Pericardium fibroblast (primary cell): ENCODE results near the gene ZNF439. TPM values are rescaled to one million over a fixed set of nuclear protein-coding genes. Genes with fewer than 3 reads are reported as not detected.

Experiments
- total RNA-seq: library from RNA; depleted of rRNA; stranded (reverse); fragments of >200 nt; gene quantifications from 2 replicates; pipeline ENCODE4 v1.2.3, GENCODE V29; 2015

The ZNF439 gene
- total RNA-seq = 0.34 and 2.1 TPM in 2 replicates

DNA sequence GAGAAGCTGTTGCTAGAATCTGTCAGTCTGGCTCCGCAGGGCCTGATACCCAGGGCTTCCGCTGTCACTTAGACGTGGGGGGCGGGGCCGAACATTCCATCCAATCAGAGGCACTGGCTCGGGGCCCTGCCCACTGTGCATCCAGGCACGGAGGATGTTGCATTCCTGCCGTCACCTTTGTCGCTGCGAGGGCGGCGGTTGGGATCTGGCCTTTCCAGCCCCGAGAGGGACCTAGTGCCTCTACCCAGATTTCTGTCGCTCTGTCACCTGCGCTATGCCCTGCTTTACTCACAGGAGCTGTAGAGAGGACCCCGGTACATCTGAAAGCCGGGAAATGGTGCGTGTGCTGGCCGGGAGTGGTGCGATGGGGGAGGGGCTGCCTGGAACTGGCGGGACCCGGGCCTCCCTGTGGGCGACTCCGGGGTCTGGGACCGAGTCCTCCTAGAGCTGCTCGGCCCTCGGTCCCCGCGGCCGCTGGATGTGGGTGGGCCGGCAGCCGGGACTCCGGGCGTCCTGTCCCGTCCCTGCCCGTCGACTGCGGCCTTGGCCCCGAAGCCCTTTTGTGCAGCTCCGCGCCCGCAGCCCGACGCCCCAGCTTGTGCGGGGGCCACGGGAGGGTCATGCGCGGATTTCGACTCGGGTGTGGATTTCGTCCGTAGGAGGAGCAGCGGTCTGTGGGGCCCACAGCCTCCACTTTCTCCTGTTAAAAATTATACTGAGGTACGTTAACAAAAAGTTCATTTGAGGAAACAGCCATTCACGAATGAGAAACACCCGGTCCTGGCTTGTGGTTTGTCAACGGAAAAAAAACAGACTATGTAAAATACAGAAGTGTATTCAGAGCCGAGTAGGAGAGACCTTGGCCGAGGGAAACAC is at the start of gene ZNF439:
ZNF439 (plus strand) TSS at position 133 of the 876 bp plus-strand sequence; CDS start at position 275, 142 bp downstream.

GRCh38 chr19:11814029-11814699 is 34.4 kb upstream of the ZNF439 start, which contains the start of gene ZNF440:
TSS of gene ZNF440 (plus strand) at chr19:11814273. CDS start at chr19:11814448, 175 bp downstream.

GRCh38 chr19:11887611-11888531 is 39.3 kb downstream of the ZNF439 start, which contains the start of gene ZNF69:
TSS of gene ZNF69 (plus strand) at chr19:11887782. CDS start at chr19:11887924, 142 bp downstream.

Other genes with a start within 250 kb of the ZNF439 start
- 0.85 and 2.7 TPM in 2 replicates for gene ZNF823, start 109.8 kb upstream of the ZNF439 start, total RNA-seq
- 2.0 and 3.7 TPM in 2 replicates for gene ZNF441, start 81.7 kb upstream of the ZNF439 start, total RNA-seq
- gene ZNF491, start 50.2 kb upstream of the ZNF439 start, total RNA-seq = 0.58 TPM in 1 of 2 replicates, not detected in the other
- gene ZNF440, start 34.5 kb upstream of the ZNF439 start, total RNA-seq = 2.7 and 4.8 TPM in 2 replicates
- 3.4 and 5.8 TPM in 2 replicates for gene ZNF69, start 39.1 kb downstream of the ZNF439 start, total RNA-seq
- 3.1 and 4.9 TPM in 2 replicates for gene ZNF700, start 76.4 kb downstream of the ZNF439 start, total RNA-seq
- 0.85 and 1.6 TPM in 2 replicates for gene ZNF763, start 116.3 kb downstream of the ZNF439 start, total RNA-seq
- gene ZNF433, start 187.0 kb downstream of the ZNF439 start, total RNA-seq = 2.3 and 3.8 TPM in 2 replicates
- gene ZNF878, start 204.2 kb downstream of the ZNF439 start, total RNA-seq = not detected in 2 replicates
- gene ZNF844, start 216.0 kb downstream of the ZNF439 start, total RNA-seq = 3.7 and 5.4 TPM in 2 replicates